C1 segment of cervical spinal cord (tissue), 14 donors: ENCODE measurements around the gene PCSK4.
A peak's percentile ranks its signal among the peaks of the same experiment; 100 is the strongest.
"Not testable (repeated sequence)": the region's sequence is repeated elsewhere in the genome, so short reads cannot be mapped to it uniquely, and the experiment has no call there.

Experiments
- DNase-seq, 14 donors: peaks; one replicate each; lab custom pipeline; 2025; lab: John Stamatoyannopoulos, UW

Gene PCSK4

DNA sequence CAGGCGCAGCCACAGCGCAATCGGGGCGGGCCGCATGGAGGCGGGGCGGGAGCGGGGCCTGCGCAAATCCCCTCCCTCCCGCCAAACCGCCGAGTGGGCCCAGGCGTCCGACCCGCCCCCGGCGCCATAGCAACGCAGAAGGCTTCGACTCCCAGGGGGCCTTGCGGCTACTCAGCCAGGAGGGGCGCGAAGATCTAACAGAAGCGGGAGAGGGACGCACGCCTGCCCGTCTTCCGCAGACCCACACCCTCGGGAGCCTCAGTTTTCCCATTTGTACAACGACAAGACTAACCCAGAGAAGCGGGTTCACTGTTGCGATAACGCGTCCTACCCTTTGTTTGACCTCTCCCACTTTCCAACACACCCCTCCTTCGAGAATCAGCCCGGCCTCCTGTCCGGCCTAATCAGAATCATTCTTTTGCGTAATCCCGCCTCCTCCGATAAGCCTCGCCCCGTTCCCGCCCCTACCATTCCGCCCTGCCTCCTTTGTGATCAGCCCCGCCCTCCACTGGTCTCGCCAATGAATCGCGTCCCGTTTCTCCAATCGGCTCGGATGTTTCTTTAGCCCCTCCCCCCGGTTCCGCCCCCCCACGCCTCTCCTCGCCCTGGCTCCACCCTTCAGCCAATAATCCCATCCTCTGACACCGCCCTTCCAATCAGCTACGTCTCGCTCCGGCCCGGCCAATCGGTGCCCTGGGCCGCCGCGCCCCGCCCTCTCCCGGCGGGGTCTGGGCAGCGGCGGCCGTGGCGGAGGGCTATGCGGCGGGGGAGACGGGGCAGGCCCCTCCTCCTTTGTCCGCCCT, at the start of gene PCSK4:
Gene PCSK4 (minus strand): TSS at position 40 of the 803 bp plus-strand sequence. CDS start 4 bp downstream, at position 36.
- DNase-seq = peak; percentile 73 to 100 (median 99)

DNA sequence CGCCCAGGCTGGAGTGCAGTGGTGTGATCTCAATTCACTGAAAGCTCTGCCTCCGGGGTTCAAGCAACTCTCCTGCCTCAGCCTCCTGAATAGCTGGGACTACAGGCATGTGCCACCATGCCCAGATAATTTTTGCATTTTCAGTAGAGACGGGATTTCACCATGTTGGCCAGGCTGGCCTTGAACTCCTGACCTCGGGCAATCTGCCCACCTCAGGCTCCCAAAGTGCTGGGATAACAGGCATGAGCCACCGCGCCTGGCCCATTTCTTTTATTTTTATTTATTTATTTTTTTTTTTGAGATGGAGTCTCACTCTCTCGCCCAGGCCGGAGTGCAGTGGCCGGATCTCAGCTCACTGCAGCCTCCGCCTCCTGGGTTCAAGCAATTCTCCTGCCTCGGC, 49.6 kb upstream of the PCSK4 start:
- DNase-seq = not testable (repeated sequence)

DNA sequence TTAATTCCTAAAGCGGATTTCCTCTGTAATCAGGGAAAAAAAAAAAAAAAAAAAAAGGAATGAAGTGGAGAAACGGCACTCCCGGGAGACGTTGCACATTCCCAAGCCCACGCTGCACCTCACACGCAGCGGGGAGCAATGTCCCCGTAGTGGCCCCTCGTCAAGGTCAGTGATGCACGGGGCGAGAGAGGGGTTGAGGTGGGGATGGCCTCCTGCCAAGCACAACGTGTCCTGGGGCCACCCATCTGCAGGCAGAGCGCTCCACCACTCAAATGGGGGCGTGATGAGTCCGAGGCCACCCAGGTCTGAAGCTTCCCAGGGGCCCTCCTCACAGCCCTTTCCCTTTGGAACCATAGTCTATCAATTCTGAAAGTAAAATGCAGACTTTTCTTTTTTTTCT, 48.8 kb upstream of the PCSK4 start:
- no peak for DNase-seq

GRCh38 chr19:1535699-1536098, 45.5 kb upstream of the PCSK4 start:
- DNase-seq = not testable (repeated sequence)

GRCh38 chr19:1534972-1535371, 44.8 kb upstream of the PCSK4 start:
- DNase-seq = no peak

DNA sequence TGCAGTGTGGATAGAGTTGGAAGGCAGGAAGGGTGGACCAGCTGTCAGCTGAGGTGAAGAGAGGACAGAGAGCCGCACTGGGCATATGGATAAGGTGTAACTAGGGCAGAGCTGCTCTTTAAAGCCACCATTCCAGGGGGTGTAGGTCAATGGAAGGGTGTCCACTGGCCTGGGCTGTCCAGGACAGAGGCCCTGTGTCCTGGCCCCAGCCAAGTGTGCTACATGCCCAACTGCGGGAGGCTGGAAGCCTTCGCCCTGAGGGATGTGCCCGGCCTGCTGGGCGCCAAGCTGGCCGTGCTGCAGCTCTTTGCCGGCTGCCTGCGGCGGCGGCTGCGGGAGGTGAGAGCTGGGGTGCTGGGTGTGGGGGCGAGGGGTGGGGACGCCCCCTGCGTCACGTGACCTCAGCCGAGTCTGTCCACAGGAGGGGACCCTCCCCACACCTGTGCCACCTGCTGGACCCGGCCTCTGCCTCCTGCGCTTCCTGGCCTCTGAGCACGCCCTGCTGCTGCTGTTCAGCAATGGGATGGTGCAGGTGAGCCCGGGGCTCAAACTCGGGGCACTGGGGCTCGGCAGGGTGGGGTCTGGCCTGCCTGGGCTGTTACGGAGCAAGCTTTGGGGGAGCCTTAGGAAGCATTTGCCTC, 43.5 kb upstream of the PCSK4 start:
- DNase-seq = no peak

- no peak for DNase-seq
Measured at GRCh38 chr19:1532003-1532402, 41.9 kb upstream of the PCSK4 start.

- DNase-seq = no peak
Measured at GRCh38 chr19:1531587-1531986, 41.4 kb upstream of the PCSK4 start.

- DNase-seq = not testable (repeated sequence)
Measured at GRCh38 chr19:1530856-1531255, 40.7 kb upstream of the PCSK4 start.

- no peak for DNase-seq
Measured at GRCh38 chr19:1529430-1529816, 39.3 kb upstream of the PCSK4 start.

GRCh38 chr19:1528596-1529429, 38.7 kb upstream of the PCSK4 start:
- DNase-seq = no peak

DNA sequence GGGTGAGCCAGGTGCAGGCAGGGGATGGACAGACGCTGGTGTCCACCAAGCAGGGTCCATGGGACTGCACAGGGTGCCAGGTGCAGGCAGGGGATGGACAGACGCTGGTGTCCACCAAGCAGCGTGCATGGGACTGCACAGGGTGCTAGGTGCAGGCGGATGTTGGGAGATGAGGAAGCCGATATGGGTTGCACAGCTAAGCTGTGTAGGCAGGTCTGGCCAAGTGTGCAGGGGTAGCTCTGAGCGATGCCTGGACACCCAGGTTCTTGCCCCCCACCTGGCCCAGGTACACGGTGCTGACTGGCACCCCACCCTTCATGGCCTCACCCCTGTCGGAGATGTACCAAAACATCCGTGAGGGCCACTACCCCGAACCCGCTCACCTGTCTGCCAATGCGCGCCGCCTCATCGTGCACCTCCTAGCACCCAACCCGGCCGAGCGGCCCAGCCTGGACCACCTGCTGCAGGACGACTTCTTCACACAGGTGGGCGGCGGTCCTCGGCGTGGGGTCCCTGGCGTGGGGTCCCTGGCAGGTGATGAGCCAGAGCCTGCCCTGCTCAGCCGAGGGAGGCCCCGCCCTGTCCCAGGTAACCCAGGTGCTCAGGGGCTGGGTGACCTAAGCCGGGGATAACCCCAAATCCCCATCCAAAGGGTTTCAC, 37.6 kb upstream of the PCSK4 start:
- no peak for DNase-seq

- DNase-seq = no peak
Measured at GRCh38 chr19:1526979-1527649, 37.0 kb upstream of the PCSK4 start.

DNA sequence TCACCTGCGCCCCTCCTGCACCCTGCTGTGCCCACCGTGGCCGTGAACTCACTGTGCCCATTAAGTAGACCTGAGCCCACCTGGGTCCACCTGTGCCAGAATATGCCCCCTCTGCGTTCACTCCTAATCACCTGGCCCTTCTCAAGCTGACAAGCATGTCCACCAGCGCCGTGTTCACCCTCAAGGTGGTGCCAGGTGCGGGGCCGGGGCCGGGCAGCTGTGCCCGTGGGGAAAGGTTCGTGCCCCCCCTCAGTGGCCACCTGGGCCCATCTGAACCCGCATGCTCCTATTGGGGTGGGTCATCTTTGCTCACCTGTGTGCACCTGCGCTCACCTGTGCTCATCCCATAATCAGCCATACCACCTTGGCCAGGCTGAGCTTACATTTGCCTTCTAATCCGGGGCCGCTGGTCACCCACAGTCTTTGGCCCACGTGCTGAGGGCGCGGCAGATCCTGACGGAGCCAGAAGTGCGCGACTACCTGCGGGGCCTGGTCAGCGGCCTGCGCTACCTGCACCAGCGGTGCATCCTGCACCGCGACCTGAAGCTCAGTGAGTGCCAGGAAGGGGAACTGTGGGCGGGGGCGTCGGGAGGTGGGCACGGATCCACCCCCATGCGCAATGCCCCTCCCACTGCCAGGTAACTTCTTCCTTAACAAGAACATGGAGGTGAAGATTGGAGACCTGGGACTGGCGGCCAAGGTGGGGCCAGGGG, 36.1 kb upstream of the PCSK4 start:
- no peak for DNase-seq

DNA sequence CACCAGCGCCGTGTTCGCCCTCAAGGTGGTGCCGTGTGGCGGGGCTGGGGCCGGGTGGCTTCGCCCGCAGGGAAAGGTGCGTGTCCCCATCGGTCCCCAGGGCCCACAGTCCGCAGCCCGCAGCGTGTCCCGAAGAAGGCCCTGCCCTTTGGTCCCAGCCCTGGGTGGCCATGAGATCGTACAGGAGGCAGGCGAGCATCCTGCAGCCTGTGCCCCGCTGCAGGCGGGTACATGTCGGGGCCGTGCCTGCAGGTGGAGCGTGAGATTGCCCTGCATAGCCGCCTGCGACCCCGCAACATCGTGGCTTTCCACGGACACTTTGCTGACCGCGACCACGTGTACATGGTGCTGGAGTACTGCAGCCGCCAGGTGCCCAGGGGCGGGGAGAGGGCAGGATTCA, 35.2 kb upstream of the PCSK4 start:
- DNase-seq = peak in 1 of 14 donors; percentile 31

DNA sequence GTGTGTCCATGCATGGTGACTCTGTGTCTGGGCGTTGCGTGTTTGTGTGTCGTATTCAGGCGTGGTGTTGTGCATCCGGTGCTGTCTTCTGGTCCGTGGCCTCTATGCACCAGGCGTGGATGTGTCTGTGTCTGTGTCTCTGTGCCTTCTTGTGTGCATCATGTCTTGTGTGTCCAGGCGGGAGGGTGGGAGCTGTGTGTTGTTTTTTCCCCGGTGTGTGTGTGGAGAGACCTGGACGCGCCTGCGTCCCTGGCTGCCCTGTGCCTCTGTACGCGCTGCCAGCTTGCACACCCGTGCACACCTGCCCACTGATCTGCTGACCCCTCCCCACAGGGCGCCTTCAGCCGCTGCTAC, 34.8 kb upstream of the PCSK4 start:
- no peak for DNase-seq

DNA sequence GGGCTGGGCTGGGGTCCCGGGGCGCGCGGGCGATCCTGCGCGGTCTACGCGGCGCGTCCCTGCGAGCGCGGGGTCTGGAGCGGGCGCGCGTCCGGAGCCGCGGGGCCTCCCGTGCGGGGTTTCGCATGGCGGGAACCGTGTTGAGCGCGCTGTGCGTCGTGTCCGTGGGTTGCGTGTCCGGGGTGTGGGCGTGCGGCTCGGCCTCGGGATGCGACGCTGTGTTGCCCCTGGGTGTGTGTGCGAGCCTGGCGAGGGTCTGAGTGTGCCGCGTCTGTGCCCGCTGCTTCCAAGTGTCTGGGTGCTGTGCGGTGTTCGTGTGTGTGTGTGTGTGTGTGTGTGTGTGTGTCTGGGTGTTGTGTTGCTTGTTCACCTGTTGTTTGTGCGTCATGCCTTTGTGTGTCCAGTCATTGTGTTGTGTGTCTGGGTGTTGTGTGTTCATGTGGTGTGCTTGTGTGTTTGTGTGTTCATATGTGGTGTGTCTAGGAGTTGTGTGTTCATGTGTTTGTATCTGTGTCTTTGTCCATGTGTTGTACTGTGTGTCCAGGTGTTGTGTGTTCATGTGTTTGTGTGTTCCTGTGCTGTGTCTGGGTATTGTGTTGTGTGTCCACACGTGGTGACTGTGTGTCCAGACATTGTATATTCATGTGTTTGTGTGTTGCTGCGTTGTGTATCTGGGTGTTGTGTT, 34.3 kb upstream of the PCSK4 start:
- DNase-seq = no peak

DNA sequence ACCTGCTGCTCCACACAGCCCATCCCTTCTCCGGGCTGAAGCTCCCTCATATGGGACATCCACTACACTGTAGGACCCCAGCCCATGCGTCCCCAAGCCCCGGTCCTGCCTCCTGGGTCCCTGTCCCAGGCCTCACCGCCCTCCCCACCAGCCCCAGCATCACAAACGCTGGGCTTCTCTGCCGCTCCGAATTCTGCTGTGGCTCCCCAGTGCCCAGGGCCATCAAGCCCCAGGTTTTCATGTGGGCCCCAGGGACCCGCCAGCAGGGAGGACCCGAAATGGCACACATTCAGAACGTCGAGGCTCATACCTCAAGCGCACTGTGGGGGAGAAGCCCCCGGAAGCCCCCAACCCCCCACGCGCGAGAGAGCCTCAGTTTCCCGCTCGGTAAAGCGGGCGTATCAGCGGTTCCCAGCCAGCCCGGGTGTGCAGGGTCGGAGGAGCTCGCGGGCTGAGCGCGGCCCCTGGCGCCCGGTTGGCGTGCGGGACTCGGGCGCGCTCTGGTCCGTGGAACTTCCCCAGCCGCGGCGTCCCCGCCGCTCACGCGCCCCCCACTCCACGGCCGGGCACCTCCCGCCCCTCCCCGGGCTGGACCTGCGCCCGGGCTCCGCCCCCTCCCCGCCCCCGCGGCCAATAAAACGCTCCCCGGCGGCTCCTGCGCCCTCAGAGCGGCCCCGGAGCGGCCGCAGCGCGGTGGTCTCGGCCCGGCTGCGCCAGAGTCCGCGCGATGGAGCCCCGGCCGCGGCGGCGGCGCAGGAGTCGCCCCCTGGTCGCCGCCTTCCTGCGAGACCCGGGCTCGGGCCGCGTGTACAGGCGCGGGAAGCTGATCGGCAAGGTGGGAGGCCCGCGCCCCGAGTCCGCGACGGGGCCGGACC, 33.5 kb upstream of the PCSK4 start, which contains the start of gene PLK5:
Gene PLK5 (plus strand): TSS at position 666 of the 875 bp plus-strand sequence. CDS start 2,920 bp downstream, outside the sequence.
- DNase-seq = peak in 1 of 14 donors; percentile 20

DNA sequence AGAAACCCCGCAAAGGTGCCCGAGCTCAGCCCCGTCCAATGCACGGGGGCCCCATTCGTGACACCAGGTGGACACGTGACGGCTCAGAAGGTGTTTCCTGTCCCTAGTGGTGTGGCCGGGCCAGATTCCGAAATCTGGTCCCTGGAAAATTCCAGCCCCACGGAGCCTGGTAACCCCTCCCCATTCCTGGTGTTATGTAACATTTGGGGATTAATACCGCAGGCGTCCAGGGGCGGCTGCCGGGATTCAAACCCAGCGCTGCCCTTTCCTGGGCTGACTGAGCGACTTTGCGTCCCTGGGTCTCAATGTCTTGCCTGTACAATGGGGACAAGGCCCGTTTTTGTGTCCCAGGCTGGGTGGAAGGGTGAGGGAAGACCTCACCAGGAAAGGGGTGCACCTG, 32.7 kb upstream of the PCSK4 start:
- DNase-seq = peak in 1 of 14 donors; percentile 79
